Upper lobe of left lung (tissue), 6 donors: Measurements from ENCODE around the gene NRXN2. TPM values are rescaled to one million over a fixed set of nuclear protein-coding genes. Genes with fewer than 3 reads are reported as not detected.

Experiments
- ATAC-seq, 2 donors: fragments of 200-7000 bp; cut with Tn5 transposase; one replicate each; pipeline ENCODE4 v1.9.1; 2022; ENCODE audit warnings: mild to moderate bottlenecking in 2 of 2, moderate library complexity in 2 of 2; ENCODE audit not compliant: low FRiP score in 2 of 2
- DNase-seq, 2 donors: peaks; one replicate each; pipeline ENCODE4 v3.0.0-alpha.2; 2019 to 2020
- H3K27ac ChIP-seq, 4 donors: fragments of 200-600 bp; sonication (generic); one replicate each; pipeline ENCODE4 v1.5.1; 2016 to 2019
- H3K27me3 ChIP-seq, 4 donors: fragments of 200-600 bp; sonication (generic); one replicate each; pipeline ENCODE4 v1.5.1; 2017 to 2019
- H3K36me3 ChIP-seq, 4 donors: fragments of 200-600 bp; sonication (generic); one replicate each; pipeline ENCODE4 v1.5.1; 2016 to 2019
- H3K4me1 ChIP-seq, 4 donors: fragments of 200-600 bp; sonication (generic); one replicate each; pipeline ENCODE4 v1.5.1; 2018 to 2019
- H3K4me3 ChIP-seq, 4 donors: fragments of 200-600 bp; sonication (generic); one replicate each; pipeline ENCODE4 v1.5.1; 2017 to 2019; ENCODE audit warnings: mild to moderate bottlenecking in 2 of 4, moderate library complexity in 1 of 4
- H3K9me3 ChIP-seq, 4 donors: fragments of 200-600 bp; sonication (generic); one replicate each; pipeline ENCODE4 v1.5.1; 2018 to 2019
- EP300 ChIP-seq, 4 donors: sonication (generic); formaldehyde crosslinking; IDR thresholded peaks; one replicate each; pipeline ENCODE4 v1.5.1; 2017; ENCODE audit warnings: antibody characterized with exemption in 4 of 4, control low read depth in 2 of 4
- POLR2A ChIP-seq, 4 donors: fragments of 450-650 bp; IDR thresholded peaks; one replicate each; pipeline ENCODE4 v1.5.1; 2016 to 2017; ENCODE audit warnings: antibody characterized with exemption in 4 of 4, mild to moderate bottlenecking in 2 of 4
- POLR2AphosphoS5 ChIP-seq, 2 donors: sonication (generic); formaldehyde crosslinking; IDR thresholded peaks; one replicate each; pipeline ENCODE4 v1.5.1; 2017; ENCODE audit warnings: antibody characterized with exemption in 2 of 2
- WGBS, 2 donors: methylation state at CpG; one replicate each; pipeline ENCODE4 v1.1.5; 2017 to 2018; 5-methylcytosine and 5-hydroxymethylcytosine counted together
- total RNA-seq, 6 donors: library from RNA; depleted of rRNA in 4 of 6; stranded (reverse); fragments of >200 nt in 4 of 6; gene quantifications; one replicate each; pipeline versions ENCODE4 v1.1.0 to v1.2.1, GENCODE V29; 2016 to 2021
- TF ChIP-seq, protein P1 (sequence below), 6 experiments: fragments of 450-650 bp in 4 of 6; fragments of 200-600 bp in 2 of 6; sonication (generic) in 2 of 6; IDR thresholded peaks; one replicate each; pipeline ENCODE4 v1.5.1; 2016 to 2019; ENCODE audit warnings: antibody characterized with exemption in 6 of 6
- donor health status: DM: no; HTN: no; CAD: no; lungs with moderate emphysema.
- donor health status: DM: no; HTN: yes; CAD: no; lungs with severe emphysema.

The NRXN2 gene
- total RNA-seq, 6 donors from 2014 or later: 0.59 to 21.6 (median 2.9) TPM; not detected in 2

DNA sequence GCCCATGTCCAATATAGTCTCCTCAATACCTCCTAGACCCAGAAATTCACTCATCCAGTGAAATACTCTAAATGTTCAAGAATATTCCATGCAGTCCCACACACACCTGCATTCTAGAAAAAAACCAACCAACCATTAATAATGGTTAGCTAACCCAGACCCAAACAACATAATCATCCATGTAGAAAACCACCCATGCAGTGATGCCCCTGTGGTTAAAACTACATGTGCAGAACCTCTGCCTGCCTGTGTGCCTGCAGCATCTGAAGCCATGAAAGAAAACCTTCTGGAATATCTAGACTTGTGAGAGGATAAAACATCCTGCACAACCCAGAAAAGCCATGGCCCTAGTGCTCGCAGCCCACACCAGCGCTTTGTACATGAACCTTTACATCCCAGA lies 84.2 kb downstream of the NRXN2 start:
- Histone ChIP-seq H3K36me3 (no peaks in the 10 kb centered on the region), H3K27me3 (peaks cover 0 to 29% (median 16%) of the 10 kb centered on the region in 4 donors), H3K9me3 (no peaks in the 10 kb centered on the region), H3K4me3 (no peak overlapping the region), H3K27ac (no peak overlapping the region), H3K4me1 (peaks cover 5 to 26% (median 9%) of the 10 kb centered on the region in 4 donors)
- DNase-seq (no peak), ATAC-seq (no peak)
- WGBS, 2 donors: 94 to 100% methylated on average over 2 of the region's 2 CpGs
- TF ChIP-seq EP300 (IDR thresholded peaks at IDR 0.05): no peak
- TF ChIP-seq, protein P1, sequence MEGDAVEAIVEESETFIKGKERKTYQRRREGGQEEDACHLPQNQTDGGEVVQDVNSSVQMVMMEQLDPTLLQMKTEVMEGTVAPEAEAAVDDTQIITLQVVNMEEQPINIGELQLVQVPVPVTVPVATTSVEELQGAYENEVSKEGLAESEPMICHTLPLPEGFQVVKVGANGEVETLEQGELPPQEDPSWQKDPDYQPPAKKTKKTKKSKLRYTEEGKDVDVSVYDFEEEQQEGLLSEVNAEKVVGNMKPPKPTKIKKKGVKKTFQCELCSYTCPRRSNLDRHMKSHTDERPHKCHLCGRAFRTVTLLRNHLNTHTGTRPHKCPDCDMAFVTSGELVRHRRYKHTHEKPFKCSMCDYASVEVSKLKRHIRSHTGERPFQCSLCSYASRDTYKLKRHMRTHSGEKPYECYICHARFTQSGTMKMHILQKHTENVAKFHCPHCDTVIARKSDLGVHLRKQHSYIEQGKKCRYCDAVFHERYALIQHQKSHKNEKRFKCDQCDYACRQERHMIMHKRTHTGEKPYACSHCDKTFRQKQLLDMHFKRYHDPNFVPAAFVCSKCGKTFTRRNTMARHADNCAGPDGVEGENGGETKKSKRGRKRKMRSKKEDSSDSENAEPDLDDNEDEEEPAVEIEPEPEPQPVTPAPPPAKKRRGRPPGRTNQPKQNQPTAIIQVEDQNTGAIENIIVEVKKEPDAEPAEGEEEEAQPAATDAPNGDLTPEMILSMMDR (IDR thresholded peaks at IDR 0.05): no peak
- no peak for TF ChIP-seq POLR2AphosphoS5 (IDR thresholded peaks at IDR 0.05)
- no peak for TF ChIP-seq POLR2A (IDR thresholded peaks at IDR 0.05)

DNA sequence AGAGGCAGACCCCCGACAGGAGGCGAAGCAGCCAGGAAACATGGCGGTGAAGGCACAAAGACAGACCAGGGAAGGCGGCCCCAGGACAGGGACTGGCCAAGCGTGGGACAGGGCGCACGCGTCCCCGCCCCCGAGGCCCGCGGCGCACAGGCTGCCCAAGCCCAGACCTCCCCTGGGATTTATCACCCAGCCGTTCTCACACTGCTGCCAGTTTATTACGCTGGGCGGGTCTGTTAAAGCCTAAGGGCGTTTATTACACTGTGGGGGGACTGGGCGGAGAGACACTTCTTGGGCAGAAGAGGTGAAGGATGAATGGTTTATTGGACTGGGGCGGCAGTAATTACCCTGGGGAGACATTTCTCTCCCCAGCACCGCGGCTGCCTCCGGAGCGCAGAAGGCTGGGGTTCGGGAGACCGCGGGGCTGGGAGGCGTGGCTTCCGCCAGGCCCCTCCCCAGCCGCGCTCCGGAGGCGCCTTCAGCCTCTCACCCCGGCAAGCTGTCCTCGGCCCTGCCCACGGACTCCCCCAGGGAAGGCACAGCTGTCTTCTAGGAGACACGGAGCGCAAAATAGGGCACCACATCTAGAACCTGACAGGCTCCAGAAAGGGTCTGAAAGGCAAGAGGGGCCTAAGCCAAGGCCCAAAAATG lies 84.9 kb downstream of the NRXN2 start:
- ATAC-seq (no peak), DNase-seq (no peak)
- 32 to 38% methylated on average over 11 to 32 of the region's 37 CpGs for WGBS, 2 donors
- H3K27me3 ChIP-seq: peaks cover 0 to 23% (median 11%) of the 10 kb centered on the region in 4 donors
- no peaks in the 10 kb centered on the region for H3K9me3 ChIP-seq
- peaks cover 3 to 19% (median 4%) of the 10 kb centered on the region in 4 donors for H3K4me1 ChIP-seq
- H3K36me3 ChIP-seq: no peaks in the 10 kb centered on the region
- no peak overlapping the region for H3K27ac ChIP-seq
- no peak overlapping the region for H3K4me3 ChIP-seq
- TF ChIP-seq, protein P1 (IDR thresholded peaks at IDR 0.05): no peak
- TF ChIP-seq POLR2AphosphoS5 (IDR thresholded peaks at IDR 0.05) (no peak), POLR2A (IDR thresholded peaks at IDR 0.05) (no peak), EP300 (IDR thresholded peaks at IDR 0.05) (no peak)

- H3K36me3 ChIP-seq: no peaks in the 10 kb centered on the region
- DNase-seq (no peak), ATAC-seq (no peak)
- no peak overlapping the region for H3K27ac ChIP-seq
- TF ChIP-seq EP300 (IDR thresholded peaks at IDR 0.05) (no peak), POLR2AphosphoS5 (IDR thresholded peaks at IDR 0.05) (no peak), POLR2A (IDR thresholded peaks at IDR 0.05) (no peak)
- TF ChIP-seq, protein P1 (IDR thresholded peaks at IDR 0.05): no peak
- no peak overlapping the region for H3K4me3 ChIP-seq
- peaks cover 0 to 12% (median under 1%) of the 10 kb centered on the region in 4 donors for H3K4me1 ChIP-seq
- peaks cover 0 to 17% (median 8%) of the 10 kb centered on the region in 4 donors for H3K27me3 ChIP-seq
- 64 to 100% methylated on average over 1 to 15 of the region's 15 CpGs for WGBS, 2 donors
- H3K9me3 ChIP-seq: no peaks in the 10 kb centered on the region
Measured at GRCh38 chr11:64637334-64638017, 85.5 kb downstream of the NRXN2 start.

GRCh38 chr11:64633555-64634159 lies 89.3 kb downstream of the NRXN2 start:
- ATAC-seq (no peak), DNase-seq (no peak)
- Histone ChIP-seq H3K9me3 (no peaks in the 10 kb centered on the region), H3K4me3 (no peak overlapping the region), H3K27me3 (peaks cover 0 to 8% (median 3%) of the 10 kb centered on the region in 4 donors), H3K4me1 (peaks cover 0 to 10% (median 0%) of the 10 kb centered on the region in 4 donors), H3K27ac (no peak overlapping the region), H3K36me3 (no peaks in the 10 kb centered on the region)
- 70 to 76% methylated on average over 7 of the region's 7 CpGs for WGBS, 2 donors
- no peak for TF ChIP-seq POLR2AphosphoS5 (IDR thresholded peaks at IDR 0.05)
- TF ChIP-seq POLR2A (IDR thresholded peaks at IDR 0.05): no peak
- no peak for TF ChIP-seq EP300 (IDR thresholded peaks at IDR 0.05)
- TF ChIP-seq, protein P1 (IDR thresholded peaks at IDR 0.05): no peak
